ENCODE data around the gene MYO7B. TPM values are rescaled to one million over a fixed set of nuclear protein-coding genes. Genes with fewer than 3 reads are reported as not detected.

MYO7B gene
- total and polyA plus RNA-seq, 9 of the 15 experiments (the other 6 are each of a cell fraction or from before 2014, with no cell fraction given), result 0.08 TPM; not detected in 8

DNA sequence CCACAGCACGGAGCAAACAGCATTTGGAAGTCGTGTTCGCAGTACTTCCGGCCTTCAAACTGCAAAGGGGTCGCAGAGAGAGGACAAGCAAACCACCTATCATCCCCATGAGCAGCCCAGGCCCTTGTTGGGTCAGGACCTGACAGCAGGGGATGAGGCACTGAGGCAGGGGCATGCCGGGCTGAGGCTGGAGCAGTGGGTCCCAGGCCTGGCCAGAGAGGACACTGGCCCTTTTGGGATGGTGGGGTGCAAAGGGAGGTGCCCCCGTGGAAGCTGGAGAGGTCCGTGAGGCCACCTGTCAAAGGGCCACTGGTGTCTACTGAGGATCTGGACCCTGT, 119.3 kb downstream of the MYO7B start:
- no TSS peak for BruUV-seq (replicated peaks)
- in situ Hi-C loops (cut with MboI), result no loop called here
- POLR2A ChIA-PET, result no interaction called here

More for the DNA sequence above, 119.3 kb downstream of the MYO7B start:
- Histone ChIP-seq H3K9me1 (ENCODE audit: control insufficient read depth, insufficient read depth, low read length) (no peaks in the 10 kb centered on the region), H3K4me3 (no peak overlapping the region), H3K9me3 (replicated peaks; ENCODE audit: control insufficient read depth, insufficient read depth, low read depth, low read length) (no peaks in the 10 kb centered on the region; the same call in 1 of the 2 replicates), H2AFZ (ENCODE audit: low read depth, low read length) (no peak overlapping the region), H3K79me2 (ENCODE audit: control insufficient read depth, insufficient read depth, low read length) (no peaks in the 10 kb centered on the region), H4K20me1 (replicated peaks; ENCODE audit: control insufficient read depth, insufficient read depth, low read length) (peaks cover 13% of the 10 kb centered on the region; the same call in 1 of the 2 replicates), H3K27me3 (ENCODE audit: control insufficient read depth in 2 of 2, insufficient read depth in 2 of 2, low read length in 2 of 2) (peaks cover 56 to 86% of the 10 kb centered on the region in 2 experiments), H3K4me1 (replicated peaks in 1 of 2; ENCODE audit: control insufficient read depth in 2 of 2, insufficient read depth in 2 of 2, low read length in 2 of 2) (peaks cover 0 to 23% of the 10 kb centered on the region in 2 experiments; a peak in 1 of 5 replicates), H3K9ac (ENCODE audit: insufficient read depth in 1 of 2, low read depth in 2 of 2, low read length in 2 of 2) (no peak overlapping the region; a peak in 1 of 4 replicates), H3K36me3 (ENCODE audit: control insufficient read depth, insufficient read depth, low read length) (no peaks in the 10 kb centered on the region), H3K4me2 (ENCODE audit: insufficient read depth, low read length) (no peak overlapping the region), H3K27ac (ENCODE audit: extremely low read depth, low read depth, low read length) (no peak overlapping the region)
- FAIRE-seq (no peak), ATAC-seq (no peak), DNase-seq (ENCODE audit: extremely low read depth in 1 of 4, low spot score in 3 of 4) (no peak)
- intact Hi-C loops (cut with micrococcal nuclease), result no loop called here
- WGBS (ENCODE audit: insufficient coverage, low coverage, missing lambda C conversion rate), result 4% methylated on average over 6 of the region's 8 CpGs
- CTCF ChIA-PET (ENCODE audit: low intra/inter-chr PET ratio), result no interaction called here
- TF ChIP-seq FOXJ2 (tag; IDR thresholded peaks at IDR 0.05) (no peak), ZNF134 (CRISPR knock-in tag; conservative IDR thresholded peaks at IDR 0.05) (no peak), SIN3A (IDR thresholded peaks at IDR 0.05; ENCODE audit: borderline replicate concordance in 2 of 2, control insufficient read depth in 1 of 2, low read depth in 2 of 2, low read length in 2 of 2) (no peak), EGR1 (conservative IDR thresholded peaks at IDR 0.05) (no peak), HMG20B (CRISPR knock-in tag; IDR thresholded peaks at IDR 0.05) (no peak), MYBL2 (IDR thresholded peaks at IDR 0.05; ENCODE audit: low read depth) (no peak), MYBL2 (CRISPR knock-in tag; IDR thresholded peaks at IDR 0.05; ENCODE audit: borderline replicate concordance) (no peak), KDM2B (CRISPR knock-in tag; IDR thresholded peaks at IDR 0.05) (no peak), SMC3 (conservative IDR thresholded peaks at IDR 0.05; ENCODE audit: insufficient read depth, low read depth, low read length) (no peak), FOSL1 (tag; conservative IDR thresholded peaks at IDR 0.05) (no peak), ZZZ3 (IDR thresholded peaks at IDR 0.05) (no peak)
- TF ChIP-seq, protein P1, sequence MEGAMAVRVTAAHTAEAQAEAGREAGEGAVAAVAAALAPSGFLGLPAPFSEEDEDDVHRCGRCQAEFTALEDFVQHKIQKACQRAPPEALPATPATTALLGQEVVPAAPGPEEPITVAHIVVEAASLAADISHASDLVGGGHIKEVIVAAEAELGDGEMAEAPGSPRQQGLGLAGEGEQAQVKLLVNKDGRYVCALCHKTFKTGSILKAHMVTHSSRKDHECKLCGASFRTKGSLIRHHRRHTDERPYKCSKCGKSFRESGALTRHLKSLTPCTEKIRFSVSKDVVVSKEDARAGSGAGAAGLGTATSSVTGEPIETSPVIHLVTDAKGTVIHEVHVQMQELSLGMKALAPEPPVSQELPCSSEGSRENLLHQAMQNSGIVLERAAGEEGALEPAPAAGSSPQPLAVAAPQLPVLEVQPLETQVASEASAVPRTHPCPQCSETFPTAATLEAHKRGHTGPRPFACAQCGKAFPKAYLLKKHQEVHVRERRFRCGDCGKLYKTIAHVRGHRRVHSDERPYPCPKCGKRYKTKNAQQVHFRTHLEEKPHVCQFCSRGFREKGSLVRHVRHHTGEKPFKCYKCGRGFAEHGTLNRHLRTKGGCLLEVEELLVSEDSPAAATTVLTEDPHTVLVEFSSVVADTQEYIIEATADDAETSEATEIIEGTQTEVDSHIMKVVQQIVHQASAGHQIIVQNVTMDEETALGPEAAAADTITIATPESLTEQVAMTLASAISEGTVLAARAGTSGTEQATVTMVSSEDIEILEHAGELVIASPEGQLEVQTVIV (CRISPR knock-in tag; IDR thresholded peaks at IDR 0.05; ENCODE audit: borderline replicate concordance), result no peak
- TF ChIP-seq, protein P2, sequence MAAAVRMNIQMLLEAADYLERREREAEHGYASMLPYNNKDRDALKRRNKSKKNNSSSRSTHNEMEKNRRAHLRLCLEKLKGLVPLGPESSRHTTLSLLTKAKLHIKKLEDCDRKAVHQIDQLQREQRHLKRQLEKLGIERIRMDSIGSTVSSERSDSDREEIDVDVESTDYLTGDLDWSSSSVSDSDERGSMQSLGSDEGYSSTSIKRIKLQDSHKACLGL (CRISPR knock-in tag; IDR thresholded peaks at IDR 0.05; ENCODE audit: borderline replicate concordance, poor library complexity, severe bottlenecking), result no peak
- TF ChIP-seq, protein P3, sequence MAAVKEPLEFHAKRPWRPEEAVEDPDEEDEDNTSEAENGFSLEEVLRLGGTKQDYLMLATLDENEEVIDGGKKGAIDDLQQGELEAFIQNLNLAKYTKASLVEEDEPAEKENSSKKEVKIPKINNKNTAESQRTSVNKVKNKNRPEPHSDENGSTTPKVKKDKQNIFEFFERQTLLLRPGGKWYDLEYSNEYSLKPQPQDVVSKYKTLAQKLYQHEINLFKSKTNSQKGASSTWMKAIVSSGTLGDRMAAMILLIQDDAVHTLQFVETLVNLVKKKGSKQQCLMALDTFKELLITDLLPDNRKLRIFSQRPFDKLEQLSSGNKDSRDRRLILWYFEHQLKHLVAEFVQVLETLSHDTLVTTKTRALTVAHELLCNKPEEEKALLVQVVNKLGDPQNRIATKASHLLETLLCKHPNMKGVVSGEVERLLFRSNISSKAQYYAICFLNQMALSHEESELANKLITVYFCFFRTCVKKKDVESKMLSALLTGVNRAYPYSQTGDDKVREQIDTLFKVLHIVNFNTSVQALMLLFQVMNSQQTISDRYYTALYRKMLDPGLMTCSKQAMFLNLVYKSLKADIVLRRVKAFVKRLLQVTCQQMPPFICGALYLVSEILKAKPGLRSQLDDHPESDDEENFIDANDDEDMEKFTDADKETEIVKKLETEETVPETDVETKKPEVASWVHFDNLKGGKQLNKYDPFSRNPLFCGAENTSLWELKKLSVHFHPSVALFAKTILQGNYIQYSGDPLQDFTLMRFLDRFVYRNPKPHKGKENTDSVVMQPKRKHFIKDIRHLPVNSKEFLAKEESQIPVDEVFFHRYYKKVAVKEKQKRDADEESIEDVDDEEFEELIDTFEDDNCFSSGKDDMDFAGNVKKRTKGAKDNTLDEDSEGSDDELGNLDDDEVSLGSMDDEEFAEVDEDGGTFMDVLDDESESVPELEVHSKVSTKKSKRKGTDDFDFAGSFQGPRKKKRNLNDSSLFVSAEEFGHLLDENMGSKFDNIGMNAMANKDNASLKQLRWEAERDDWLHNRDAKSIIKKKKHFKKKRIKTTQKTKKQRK (IDR thresholded peaks at IDR 0.05; ENCODE audit: borderline replicate concordance, low read depth, low read length), result no peak

All from K562 (cell line).